ENCODE results near the gene ARHGAP5. TPM values are rescaled to one million over a fixed set of nuclear protein-coding genes. Genes with fewer than 3 reads are reported as not detected.

ARHGAP5 gene
- total RNA-seq, 4 donors from 2014 or later: 101 to 124 (median 102) TPM

DNA sequence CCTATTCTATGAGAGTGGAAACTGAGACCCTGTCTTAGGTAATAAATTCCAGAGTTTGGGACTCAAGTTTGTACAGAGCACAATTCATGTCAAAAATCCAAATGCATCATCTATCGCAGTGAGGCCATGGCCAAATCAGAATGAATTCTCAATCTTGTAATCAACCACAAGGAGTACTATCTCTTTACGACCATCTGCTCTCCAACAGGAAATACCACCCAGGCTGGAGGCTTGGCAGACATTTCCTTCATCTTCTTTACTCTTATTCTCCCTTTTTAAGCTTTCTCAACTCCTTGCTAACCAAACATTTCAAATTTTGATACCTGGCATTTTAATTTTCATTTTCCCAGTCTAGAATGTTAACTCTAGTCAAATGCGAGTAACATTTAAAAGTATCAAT, 92.1 kb downstream of the ARHGAP5 start:
- TF ChIP-seq, protein P1, sequence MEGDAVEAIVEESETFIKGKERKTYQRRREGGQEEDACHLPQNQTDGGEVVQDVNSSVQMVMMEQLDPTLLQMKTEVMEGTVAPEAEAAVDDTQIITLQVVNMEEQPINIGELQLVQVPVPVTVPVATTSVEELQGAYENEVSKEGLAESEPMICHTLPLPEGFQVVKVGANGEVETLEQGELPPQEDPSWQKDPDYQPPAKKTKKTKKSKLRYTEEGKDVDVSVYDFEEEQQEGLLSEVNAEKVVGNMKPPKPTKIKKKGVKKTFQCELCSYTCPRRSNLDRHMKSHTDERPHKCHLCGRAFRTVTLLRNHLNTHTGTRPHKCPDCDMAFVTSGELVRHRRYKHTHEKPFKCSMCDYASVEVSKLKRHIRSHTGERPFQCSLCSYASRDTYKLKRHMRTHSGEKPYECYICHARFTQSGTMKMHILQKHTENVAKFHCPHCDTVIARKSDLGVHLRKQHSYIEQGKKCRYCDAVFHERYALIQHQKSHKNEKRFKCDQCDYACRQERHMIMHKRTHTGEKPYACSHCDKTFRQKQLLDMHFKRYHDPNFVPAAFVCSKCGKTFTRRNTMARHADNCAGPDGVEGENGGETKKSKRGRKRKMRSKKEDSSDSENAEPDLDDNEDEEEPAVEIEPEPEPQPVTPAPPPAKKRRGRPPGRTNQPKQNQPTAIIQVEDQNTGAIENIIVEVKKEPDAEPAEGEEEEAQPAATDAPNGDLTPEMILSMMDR (IDR thresholded peaks at IDR 0.05; ENCODE audit: low read depth): no peak

DNA sequence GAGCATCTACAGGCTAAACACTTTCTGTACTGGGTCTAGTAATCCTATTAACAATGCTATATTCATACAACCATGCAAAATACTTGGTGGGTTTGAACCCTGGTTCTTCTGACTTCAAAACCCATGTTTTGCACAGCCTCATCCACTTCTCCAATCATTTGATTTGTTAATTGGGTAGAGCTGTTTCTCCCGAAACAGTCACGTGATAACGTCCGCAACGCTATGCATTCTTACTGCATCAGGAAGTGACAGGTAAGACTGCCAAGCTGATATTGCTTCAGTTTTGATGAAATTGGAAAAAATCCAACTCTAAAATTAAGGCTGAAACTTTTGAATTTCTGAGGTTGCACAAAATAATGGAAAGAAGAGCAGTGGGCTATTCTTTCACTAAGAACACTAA, 94.4 kb downstream of the ARHGAP5 start:
- TF ChIP-seq, protein P1 (IDR thresholded peaks at IDR 0.05; ENCODE audit: low read depth): no peak

DNA sequence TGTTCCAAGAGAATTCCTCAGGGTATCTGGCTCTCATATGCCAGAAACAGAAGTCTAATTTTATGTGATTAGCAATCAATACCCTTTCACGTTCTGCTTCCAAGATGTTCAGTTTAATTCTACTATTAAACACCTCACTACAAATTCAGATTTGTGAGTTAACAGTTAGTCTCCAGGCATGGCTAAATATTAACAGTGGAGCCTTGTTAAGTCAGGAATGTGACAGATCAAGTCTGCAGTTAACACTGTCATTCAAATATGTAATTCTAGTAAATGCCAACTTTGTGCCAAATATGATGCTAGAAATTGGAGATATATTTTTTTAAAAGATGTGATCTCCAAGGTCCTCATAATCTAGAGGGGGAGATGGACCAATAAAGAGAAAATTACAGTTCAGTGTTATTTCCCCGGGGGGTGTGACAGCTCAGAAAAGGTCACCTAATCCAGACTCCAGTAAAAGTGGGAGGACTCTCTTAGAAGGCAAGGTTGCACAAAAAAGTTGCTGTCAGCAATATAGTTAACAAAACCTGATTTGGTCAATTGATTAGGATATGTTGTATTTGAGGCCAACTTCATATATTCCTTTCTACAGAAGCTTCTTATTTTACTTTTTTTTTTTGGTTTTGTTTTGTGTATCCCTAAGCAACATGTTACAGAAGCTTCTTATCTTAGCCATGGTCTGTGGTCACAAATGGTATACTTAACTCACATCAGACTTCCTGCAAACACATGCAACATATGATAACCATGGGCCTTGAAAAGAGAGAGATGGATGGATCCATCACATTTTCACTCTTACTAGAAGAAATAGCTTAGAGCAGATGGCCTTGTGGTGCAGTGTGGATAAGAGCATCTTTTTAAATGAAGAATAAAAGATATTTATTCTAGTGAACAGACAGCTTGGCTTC, 106.3 kb downstream of the ARHGAP5 start:
- TF ChIP-seq, protein P1 (IDR thresholded peaks at IDR 0.05; ENCODE audit: low read depth): no peak

DNA sequence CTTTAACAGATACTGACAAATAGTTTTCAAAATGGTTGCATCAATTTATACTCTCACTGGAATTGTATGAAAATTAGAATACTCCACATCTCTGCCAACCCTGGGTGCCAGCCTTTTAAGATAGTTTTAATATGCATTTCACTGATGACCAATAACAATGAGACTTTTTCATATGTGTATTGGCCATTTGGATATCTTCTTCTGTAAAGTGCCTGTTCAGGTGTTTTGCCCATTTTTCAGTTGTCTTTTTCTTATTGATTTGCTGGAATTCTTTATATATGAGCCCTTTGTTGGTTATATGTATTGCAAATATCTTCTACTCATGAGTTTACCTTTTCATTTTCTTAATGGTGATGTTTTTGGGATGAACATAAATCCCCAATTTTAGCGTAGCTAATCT, 108.0 kb downstream of the ARHGAP5 start:
- TF ChIP-seq, protein P1 (IDR thresholded peaks at IDR 0.05; ENCODE audit: low read depth): no peak

DNA sequence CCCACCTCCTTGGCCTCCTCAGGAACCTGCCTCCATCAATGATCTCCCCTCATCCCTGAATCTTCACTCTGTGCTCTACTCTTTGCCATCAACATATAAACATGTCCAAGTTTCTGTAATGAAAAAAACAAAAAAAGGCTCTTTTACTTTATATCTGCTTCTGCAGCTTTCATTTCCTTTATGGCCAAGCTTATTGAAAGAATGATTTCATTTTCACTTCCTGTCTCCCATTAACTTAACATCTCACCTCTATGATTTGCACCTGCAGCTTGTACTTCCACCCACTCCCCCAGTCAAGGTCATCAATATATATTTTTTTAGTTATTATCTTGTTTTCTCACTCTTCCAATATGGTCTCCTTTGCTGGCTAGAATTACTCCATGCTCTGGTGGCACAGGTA, 109.1 kb downstream of the ARHGAP5 start:
- TF ChIP-seq, protein P1 (IDR thresholded peaks at IDR 0.05; ENCODE audit: low read depth): no peak

DNA sequence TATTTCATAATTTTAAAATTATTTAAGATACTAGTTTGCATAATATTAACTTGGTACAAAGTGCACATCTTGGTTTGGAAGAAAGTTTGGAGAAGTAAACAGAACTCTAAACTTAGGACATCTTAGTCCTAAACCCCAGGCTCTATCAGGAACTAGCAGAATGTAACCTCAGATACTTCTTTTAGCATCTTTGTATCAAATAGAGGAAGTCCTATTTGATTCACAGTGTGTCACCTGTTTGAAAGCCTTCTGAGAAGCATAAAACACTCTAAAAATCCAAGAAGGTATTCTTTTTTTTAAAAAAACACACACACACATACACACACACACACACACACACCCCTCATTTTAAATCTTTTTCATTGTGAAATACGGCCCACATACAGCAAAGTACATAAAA, 112.7 kb downstream of the ARHGAP5 start:
- TF ChIP-seq, protein P1 (IDR thresholded peaks at IDR 0.05; ENCODE audit: low read depth): no peak

DNA sequence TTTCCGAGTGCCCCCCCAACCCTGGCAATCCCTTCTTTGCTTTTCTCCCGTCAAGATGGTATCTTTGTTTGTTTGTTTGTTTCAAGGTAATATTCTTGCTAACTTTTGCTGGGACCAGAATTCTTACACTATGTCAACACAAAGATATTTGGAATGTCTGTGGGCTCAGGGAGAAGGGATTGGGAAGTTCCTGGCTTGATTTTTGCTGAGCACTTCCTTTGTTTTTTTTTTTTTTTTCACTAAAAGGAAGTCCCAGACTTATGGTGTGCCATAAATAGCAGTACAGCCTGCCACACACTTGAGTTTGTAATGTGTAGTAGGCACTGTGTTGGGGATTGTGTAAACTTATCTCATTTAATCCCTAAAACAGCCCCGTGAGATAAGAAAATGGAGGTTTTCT, 113.6 kb downstream of the ARHGAP5 start:
- TF ChIP-seq, protein P1 (IDR thresholded peaks at IDR 0.05; ENCODE audit: low read depth): no peak

All from subcutaneous adipose tissue (tissue), 4 donors.